HuH-7 (cell line): Measurements from ENCODE around the gene SZT2.
A peak's percentile ranks its signal among the peaks of the same experiment; 100 is the strongest.
"Not testable (repeated sequence)": the region's sequence is repeated elsewhere in the genome, so short reads cannot be mapped to it uniquely, and the experiment has no call there.

Experiments
- DNase-seq: peaks from one replicate; pipeline ENCODE4 v3.0.0; 2011; ENCODE audit warnings: low spot score

The SZT2 gene

GRCh38 chr1:43491061-43491460 is 101.4 kb downstream of the SZT2 start:
- DNase-seq, result no peak

GRCh38 chr1:43492826-43493225 is 103.1 kb downstream of the SZT2 start:
- DNase-seq, result no peak

- DNase-seq, result peak; percentile 79
These were observed 104.2 kb downstream of the SZT2 start for GRCh38 chr1:43493661-43494450.

GRCh38 chr1:43495204-43495603 is 105.5 kb downstream of the SZT2 start:
- DNase-seq, result no peak

- no peak for DNase-seq
These were observed 110.2 kb downstream of the SZT2 start for GRCh38 chr1:43499898-43500297.

- DNase-seq, result not testable (repeated sequence)
These were observed 112.1 kb downstream of the SZT2 start for GRCh38 chr1:43501806-43502205.

- no peak for DNase-seq
These were observed 113.8 kb downstream of the SZT2 start for GRCh38 chr1:43503534-43503933.
